Stimulated activated CD4-positive, alpha-beta T cell treated with anti-CD3 and anti-CD28 coated beads, Interleukin-15, amount 100 ng/mL, for 1 hour (primary cell): ENCODE measurements around the gene RP2.
A peak's percentile ranks its signal among the peaks of the same experiment; 100 is the strongest.

Experiments used
- DNase-seq, 2 donors: peaks; one replicate each; pipeline ENCODE4 v3.0.0-alpha.2; 2020; ENCODE audit warnings: low read depth in 1 of 2, low spot score in 1 of 2

The RP2 gene

GRCh38 chrX:46841346-46841745 lies 4.5 kb downstream of the RP2 start:
- DNase-seq = no peak

DNA sequence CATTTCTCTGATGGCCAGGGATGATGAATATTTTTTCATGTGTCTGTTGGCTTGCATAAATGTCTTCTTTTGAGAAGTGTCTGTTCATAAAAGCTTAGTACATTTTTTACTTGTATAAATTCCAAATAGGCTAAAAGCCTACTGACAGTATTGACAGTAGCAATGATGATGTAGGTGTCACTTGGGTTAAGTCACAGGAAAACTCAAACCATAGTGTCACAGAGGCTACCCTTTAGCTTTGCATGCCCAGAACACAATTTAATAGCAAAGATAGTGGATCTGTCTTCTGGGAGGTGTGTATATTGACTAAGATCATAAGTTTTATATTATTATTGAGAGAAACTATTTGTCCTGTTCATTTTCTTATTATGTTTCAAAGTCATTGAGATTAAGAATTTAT lies 8.1 kb downstream of the RP2 start:
- no peak for DNase-seq

GRCh38 chrX:46849933-46850332 lies 13.1 kb downstream of the RP2 start:
- DNase-seq = no peak

GRCh38 chrX:46850771-46851170 lies 13.9 kb downstream of the RP2 start:
- DNase-seq = no peak

- no peak for DNase-seq
Observed at GRCh38 chrX:46856483-46856882, 19.6 kb downstream of the RP2 start.

GRCh38 chrX:46860557-46860956 lies 23.7 kb downstream of the RP2 start:
- DNase-seq = no peak

DNA sequence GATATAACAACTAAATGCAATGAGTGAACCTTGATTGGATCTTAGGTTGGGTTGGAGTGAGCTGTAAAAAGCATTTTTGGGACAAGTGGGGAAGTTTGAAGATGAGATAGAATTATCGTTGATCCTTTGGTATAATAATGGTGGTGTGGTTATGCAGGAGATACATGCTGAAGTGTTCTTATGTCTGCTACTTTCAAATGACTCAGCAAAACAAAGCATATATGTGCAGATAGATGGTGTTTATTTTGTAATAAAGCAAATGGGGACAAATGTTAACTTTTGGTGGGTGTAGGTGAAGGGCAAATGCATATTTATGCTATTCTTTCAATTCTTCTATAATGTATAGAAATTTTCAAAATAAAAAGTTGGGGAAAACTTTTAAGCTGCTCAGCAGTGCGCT lies 26.2 kb downstream of the RP2 start:
- DNase-seq = no peak

DNA sequence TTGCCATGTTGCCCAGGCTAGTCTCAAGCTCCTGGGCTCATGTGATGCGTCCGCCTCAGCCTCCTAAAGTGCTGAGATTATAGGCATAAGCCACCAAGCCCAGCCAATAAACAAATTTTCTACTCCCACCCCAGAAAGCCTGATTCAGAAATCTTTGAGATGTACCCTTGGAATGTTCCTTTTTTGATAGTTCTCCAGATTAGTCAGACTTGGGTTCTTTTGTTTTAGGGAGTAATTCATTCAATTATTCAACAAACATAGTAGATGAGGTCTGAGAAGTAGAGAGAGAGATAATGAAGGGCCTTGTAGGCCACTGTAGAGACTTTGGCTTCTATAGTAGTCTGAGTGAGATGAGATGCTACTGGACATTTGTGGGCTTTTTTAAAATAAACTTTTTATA lies 27.8 kb downstream of the RP2 start:
- DNase-seq = no peak

GRCh38 chrX:46865281-46865680 lies 28.4 kb downstream of the RP2 start:
- no peak for DNase-seq

DNA sequence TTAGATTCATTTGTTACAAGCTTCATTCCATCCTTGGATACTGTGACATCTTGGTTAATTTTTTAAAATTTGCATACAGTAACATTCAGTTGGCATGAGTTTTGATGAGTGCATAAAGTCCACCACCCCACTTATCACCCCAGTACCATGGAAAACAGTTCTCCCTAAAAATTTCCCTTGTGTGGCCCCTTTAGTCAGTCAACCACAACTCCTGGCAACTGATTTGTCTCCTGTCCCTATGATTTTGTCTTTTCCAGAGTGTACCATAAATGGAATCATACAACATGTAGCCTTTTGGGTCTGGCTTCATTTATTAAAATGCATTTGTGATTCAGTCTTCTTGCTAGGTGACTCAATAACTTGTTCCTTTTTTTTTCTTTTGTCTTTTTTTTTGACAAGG lies 29.9 kb downstream of the RP2 start:
- no peak for DNase-seq

DNA sequence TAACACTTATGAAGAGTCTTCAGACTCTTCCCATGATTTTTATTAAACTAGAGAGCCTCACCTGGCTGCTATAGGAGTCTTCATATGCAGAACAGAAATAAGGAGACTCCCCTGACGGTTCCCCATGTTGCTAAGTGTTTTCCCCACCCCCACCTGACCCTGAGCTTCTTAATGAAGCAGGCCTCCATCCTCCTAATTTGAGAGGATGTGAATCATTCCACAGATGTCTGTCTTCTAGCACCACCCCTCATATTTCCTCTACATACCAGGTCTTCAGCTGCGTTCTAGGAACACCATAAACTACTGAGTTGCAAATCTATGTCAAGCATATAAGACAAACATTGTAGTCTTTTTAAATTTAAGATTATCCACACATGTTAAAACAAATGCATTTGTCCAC lies 36.9 kb downstream of the RP2 start:
- DNase-seq = no peak

DNA sequence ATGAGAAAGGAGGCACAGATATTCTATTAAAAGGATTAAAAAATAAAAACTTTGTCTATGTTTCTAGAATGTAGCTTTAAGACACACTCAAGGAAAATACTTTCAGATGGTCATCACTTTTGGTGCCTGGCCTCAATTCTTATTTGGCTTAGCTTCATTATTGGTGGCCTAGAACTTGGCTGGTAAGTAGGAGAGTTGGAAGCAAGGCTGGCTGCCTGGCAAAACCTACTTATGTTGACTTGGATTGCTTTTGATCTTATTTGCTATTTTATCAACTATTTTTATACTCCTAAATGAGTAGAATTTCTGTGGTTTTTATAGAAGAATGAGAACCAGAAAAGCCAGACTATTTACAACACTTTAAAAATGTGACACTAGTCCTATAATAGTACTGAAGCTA lies 40.1 kb downstream of the RP2 start:
- DNase-seq = no peak

DNA sequence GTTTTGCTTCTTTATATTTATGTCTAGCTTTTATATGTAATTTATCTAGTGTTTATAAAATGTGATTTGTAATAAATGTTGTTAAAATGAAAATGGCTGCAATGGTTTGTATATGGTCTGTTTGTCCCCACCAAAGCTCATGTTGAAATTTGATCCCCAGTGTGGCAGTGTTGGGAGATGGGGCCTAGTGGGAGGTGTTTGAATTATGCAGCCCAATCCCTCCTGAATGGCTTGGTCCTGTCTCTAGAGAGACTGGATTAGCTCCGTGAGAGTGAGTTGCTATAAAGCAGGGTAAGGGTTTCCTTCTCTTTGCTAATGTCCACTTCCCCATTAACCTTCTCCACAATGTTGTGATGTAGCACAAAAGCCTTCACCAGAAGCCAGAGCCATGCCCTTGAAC lies 45.4 kb downstream of the RP2 start:
- DNase-seq = no peak

- DNase-seq = no peak
Observed at GRCh38 chrX:46884799-46885198, 48.0 kb downstream of the RP2 start.

GRCh38 chrX:46898207-46898606 lies 61.4 kb downstream of the RP2 start:
- no peak for DNase-seq

- DNase-seq = peak; percentile 9 to 18
Observed at GRCh38 chrX:46903458-46904242, 66.8 kb downstream of the RP2 start.

- no peak for DNase-seq
Observed at GRCh38 chrX:46904626-46905025, 67.8 kb downstream of the RP2 start.

GRCh38 chrX:46910415-46910814 lies 73.6 kb downstream of the RP2 start:
- no peak for DNase-seq

- peak in 1 of 2 donors; percentile 8 for DNase-seq
Observed at GRCh38 chrX:46912098-46912602, 75.3 kb downstream of the RP2 start, which contains the start of gene JADE3. JADE3 (plus strand) TSS chrX:46912421; CDS start chrX:46984895, 72,474 bp downstream.

DNA sequence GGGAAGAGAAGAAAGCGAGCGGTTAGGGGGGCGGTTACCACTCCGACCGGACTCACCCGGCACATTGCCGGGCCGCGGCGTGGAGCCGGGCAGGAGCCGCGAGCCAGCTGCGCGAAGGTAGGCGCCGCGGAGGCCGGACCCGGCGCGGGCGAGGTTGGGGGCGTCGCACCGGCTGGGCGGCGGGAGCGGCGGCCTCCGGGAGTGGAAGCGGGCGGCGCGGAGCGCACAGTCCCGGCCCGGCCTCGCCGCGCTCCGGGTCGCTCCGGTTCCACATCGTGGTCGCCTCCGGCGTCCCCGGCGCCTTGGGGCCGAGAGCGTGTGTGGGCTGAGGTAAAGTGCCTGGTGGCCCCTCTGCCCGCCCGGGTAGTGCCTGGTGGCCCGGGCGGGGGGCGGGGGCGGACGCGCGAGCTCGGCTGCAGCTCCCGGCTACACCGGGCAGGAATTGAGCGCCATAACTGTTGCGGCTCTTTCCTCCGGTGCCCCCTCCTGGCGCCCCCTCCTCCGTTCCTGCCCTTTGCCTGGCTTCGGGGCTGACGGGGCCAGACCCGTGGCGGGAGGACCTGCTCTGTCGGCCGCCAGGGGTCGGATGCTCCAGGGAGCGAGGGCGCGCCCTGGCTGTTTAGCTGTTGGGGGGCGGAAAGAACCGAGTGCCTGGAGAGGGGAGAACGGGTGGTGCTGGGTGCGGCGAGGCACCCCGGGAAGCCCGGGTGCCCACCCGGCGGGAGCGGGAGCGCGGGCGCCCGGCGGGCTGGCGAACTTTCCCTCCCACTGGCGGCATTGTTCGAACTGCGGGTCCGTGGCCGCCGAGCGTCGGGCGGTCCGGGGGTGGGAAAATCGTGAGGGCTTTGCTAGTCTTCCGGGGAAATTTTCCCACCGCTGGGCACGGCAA lies 76.0 kb downstream of the RP2 start:
- DNase-seq = peak in 1 of 2 donors; percentile 16

GRCh38 chrX:46913667-46914066 lies 76.8 kb downstream of the RP2 start:
- no peak for DNase-seq

DNA sequence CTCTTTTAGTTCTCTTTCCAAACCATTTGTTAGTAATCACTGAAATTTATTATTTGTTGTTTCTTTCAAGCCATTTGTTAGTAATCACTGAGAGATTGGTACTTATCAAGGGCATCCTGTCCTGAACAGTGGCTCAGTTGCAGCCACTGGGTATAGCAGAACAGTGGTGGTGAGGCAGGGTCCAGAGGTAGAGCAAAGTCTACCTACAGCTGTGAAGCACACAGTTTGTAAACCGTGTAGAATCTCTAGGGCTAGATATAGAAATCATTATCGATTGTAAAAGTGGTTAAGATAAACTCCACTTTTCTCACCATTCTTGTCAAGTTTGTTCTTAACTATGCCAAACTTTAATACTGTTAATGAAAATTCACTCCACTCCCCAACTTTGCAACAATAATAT lies 79.4 kb downstream of the RP2 start:
- no peak for DNase-seq
